Activated CD8-positive, alpha-beta memory T cell treated with anti-CD3 and anti-CD28 coated beads for 24 hours (primary cell): Measurements from ENCODE around the gene MED28.
"Not testable (repeated sequence)": the region's sequence is repeated elsewhere in the genome, so short reads cannot be mapped to it uniquely, and the experiment has no call there.

ENCODE experiments used
- DNase-seq: peaks from one replicate; pipeline ENCODE4 v3.0.0-alpha.2; 2020

The MED28 gene, protein sequence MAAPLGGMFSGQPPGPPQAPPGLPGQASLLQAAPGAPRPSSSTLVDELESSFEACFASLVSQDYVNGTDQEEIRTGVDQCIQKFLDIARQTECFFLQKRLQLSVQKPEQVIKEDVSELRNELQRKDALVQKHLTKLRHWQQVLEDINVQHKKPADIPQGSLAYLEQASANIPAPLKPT

DNA sequence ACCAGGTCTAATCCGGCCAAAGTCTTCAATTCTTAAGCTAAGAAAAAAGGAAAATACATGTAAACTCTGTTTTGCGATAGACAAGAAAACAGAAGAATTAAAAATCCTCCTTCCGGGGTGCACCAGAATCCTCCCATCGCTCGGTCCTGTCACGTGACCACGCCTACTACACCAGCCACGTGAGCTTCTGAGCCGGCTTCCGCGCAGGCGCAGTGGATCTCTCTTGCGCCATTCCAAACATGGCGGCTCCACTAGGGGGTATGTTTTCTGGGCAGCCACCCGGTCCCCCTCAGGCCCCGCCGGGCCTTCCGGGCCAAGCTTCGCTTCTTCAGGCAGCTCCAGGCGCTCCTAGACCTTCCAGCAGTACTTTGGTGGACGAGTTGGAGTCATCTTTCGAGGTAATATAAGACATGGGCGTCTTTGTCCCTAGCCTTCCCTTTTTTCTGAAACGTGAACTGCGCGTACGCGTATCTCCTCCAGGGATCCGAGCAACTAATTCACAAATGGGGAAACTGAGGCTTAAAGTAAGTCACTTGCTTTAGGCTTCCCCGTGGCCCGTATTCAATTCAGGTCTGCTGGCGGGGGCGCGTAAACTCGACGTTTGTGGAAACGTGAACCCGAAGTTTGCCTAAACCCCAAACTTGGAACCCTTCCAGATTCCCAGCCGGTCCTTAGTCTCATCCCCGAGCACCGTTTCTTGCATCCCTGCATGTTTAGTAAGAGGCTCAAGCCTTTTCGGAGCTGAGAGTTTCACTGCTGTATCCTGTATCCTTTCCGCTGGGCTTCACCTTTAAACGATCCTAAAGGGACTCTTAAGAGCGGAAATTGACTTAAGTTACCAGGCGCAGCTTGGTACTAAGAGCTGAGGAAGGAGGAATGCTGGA, at the start of gene MED28:
Gene MED28 (plus strand): TSS at position 226 of the 884 bp plus-strand sequence. CDS start 14 bp downstream, at position 240.
- DNase-seq: peak; percentile 97

DNA sequence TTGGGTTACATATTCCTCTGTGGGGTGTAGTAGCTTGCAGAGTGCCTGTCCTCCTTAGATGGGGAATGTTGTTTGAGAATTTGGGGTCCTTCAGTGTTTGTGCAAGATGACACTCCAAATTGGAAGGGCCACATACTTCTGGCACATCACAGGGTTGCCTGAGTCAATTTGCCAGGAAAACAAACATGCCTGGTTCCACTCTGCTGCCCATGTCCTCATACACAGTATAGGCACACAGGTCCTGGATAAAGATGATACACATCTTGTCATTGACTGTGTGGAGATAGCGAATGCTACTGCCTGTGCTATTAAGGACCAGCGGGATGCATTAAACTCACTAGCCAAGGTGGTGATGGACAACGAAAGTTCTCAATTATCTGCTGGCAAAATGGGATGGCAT, 48.6 kb upstream of the MED28 start:
- DNase-seq: no peak

DNA sequence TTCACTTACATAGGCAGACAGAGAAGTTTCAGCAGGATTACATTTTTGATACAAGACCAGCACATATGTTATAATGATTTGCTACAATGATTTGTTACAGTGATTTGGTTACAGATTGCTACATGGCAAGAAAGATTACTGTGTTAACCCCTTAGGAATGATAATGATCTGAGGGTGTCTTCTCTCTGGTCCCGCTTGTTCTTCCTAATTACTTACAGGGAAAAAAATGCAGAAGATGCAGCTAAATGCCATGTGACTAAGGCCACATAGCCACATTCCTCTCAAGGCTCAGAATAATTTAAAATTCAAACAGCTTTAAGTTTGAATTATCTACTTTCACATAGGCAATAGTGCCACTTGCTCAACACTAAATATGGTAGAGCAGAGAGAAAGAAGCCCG, 47.2 kb upstream of the MED28 start:
- no peak for DNase-seq

DNA sequence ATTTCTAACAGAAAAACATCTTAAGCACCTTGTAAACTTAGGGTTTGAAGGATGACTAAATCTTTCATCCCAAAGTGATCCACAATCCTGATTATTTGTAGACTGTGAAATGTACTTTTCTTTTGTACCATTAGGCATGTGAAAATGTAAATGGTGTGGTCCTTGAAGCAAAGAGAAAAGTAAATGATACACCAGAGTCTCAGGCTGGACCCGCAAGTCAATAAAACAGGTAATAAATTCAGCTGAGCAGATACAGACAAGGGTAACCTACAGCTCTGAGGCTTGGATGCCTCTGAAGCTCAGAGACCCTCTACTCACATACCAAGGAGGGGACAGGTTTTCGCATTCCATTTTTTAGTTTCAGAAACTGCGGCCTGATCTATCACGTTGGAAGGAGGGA, 40.2 kb upstream of the MED28 start:
- no peak for DNase-seq

DNA sequence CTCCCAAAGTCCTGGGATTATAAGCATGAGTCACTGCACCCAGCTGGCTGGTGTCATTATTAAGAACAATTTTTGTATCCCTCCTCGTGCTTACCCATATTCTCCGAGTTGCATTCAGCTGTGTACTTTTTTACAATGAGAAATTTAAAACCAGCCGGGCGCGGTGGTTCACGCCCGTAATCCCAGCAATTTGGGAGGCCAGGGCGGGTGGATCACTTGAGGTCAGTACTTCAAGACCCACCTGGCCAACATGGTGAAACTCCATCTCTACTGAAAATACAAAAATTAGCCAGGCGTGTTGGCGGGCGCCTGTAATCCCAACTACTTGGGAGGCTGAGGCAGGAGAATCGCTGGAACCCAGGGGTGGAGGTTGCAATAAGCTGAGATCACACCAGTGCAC, 39.3 kb upstream of the MED28 start:
- not testable (repeated sequence) for DNase-seq

DNA sequence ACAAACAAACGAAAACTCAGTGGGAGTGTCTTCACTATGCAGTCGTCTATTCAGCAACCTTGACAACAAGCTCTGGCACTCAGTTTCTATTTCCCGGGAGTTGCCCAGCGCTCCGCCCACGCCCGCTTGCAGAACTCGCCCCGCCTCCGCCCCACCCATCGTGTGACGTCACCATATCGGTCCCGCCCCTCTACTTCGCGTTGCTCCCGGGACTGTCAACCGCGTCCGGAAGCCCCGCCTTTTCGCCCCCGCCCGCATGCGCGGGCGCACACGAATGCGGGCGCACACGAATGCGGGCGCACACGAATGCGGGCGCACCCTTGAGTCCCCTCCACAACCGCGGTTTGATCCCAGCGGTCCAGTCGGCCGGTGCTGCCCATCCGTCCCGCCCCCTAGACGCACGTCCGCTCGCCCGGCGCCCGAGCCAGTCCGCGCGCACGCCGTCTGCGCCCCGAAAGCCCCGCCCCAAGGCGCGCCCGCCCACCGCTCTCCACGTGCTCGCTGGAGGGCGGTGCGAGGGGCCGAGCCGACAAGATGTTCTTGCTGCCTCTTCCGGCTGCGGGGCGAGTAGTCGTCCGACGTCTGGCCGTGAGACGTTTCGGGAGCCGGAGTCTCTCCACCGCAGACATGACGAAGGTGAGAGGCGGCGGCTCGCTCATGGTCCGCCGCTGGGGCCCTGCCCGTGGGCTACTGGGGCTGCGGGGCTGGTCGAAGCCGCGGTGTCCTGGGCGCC, 37.3 kb upstream of the MED28 start, which contains the start of gene LAP3:
Gene LAP3 (plus strand): TSS at position 267 of the 733 bp plus-strand sequence. CDS start 268 bp downstream, at position 535.
- DNase-seq: peak; percentile 100

DNA sequence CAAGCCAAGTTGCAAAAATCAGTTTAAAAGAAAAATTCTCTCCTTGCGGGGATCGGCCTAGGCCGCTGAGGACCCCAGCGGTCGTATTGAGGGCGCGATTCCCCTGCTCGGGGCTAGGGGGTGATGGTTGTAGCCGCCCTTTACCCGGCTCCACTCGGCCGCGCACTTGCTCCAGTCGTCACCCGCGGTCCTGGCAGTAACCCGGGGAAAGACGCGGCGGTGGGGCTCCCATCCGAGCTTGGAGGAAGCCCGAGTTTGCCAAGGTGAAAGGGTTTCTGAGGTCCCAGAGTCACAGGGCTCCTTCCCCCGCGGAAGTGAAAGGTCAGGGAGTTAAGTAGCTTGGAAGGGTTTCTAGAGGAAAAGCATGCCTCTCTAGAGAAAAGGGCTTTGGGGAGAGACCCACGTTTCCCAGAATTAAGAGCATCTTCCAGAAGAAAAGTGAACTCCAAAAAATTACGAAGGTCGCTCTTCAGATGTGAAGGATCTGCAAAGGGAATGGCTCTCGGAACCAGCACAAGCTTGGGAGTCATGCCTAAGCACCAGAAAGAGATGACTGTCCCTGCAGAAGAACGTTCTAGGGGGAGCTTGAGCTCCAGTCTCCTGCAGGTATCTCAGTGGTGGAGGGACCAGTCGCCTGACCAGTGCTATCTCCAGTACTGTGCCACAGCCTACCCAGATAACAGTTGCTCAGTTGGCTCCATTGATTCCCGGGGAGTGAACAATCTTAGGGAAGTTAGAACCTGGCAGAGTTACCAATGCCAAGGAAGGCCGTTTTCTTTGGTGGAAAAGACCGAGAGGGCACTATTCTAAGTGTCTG, 36.6 kb upstream of the MED28 start:
- peak; percentile 65 for DNase-seq

DNA sequence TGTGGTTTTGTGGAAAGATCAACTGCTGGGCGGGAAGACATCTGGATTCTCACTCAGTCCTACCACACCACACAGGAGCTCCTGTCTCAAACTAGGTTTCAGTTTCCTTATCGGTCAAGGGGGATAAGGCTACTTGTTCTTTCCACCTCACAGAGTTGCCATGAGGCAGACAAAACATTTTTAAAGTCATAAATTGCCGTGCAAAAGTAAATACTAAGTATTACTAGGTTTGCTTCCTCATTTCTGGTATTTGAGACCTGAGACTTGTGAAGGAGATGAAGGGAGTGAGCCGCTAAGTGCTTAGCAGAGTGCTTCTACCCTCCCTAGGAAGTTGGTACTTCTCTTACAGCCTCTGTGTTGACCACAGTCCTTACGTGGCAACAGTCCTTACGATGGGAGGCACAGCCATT, 36.0 kb upstream of the MED28 start:
- DNase-seq: no peak

DNA sequence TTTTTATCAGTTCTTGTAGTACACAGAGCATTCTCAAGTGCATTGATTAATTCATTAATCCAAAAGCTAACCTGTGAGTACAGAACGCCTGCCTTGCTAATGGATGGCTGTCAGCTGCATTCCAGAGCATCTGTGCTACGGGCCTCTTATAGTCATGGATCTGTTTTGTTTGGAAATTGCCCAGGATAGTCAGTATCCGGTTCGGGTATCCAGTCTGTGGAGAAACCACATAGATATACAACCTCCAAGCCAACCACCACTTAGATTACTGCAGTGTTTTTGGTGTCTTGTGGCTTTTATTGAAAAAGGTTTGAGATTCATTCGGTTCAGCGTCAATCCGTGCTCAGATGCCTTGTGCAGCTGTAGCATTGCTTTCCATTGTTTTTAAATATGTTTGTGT, 33.5 kb upstream of the MED28 start:
- DNase-seq: no peak

DNA sequence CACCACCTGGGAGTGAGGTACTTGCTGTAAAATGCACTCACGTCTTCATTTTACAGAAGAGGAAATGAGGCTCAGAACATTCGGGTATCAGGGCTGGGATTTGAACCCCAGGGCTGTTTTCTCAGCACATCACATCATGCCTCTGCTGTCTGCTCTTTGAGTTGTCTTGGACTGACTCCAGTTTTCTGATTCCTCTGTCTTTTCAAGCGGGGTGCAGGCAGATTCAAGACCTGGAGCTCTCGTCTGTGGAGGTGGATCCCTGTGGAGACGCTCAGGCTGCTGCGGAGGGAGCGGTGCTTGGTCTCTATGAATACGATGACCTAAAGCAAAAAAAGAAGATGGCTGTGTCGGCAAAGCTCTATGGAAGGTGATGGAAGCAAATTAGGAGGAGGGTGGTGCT, 31.2 kb upstream of the MED28 start:
- DNase-seq: no peak

DNA sequence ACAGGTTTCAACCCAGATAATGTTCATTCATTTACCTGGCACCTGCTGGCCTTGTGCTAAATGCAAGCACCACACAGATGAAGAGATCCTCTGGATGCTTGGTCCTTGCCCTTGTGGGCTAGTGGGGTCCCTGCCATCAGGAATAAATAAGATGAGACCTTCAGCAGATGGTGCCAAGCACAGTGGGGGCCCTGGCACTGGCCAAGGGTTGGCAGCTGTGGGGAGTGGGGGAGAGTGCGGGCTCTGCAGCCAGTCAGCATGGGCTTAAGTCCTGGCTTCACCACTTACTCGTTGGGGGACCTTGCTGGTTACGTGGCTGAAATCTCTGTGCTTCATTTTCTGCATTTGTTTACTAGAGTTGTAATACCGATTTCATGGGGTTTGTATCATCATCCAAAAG, 30.5 kb upstream of the MED28 start:
- no peak for DNase-seq

DNA sequence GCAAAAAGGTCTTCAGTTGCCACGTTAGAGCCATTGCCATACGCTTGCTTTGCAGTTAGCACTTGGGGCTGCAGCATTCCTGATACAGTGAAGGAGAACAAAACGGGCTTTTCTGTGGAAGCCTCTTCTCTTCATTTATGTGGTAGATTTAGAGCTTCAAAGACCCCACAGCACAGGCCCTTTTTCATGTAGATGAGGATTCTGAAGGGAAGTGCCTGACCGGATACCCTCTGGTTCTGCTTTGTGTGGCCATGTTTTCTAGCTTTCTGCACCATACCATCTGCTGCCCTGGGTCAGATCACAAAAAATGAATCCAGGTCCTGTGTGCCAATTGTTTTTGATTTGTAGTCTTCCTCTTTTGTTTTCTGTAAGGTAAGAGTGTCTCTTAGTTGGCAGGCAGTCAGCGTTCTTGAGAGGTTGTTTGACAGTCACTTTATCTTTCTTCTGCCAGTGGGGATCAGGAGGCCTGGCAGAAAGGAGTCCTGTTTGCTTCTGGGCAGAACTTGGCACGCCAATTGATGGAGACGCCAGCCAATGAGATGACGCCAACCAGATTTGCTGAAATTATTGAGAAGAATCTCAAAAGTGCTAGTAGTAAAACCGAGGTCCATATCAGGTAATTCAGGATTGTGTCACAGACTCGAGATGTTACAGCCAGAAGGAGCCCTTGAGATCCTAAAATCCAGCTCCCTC, 29.8 kb upstream of the MED28 start:
- DNase-seq: no peak

DNA sequence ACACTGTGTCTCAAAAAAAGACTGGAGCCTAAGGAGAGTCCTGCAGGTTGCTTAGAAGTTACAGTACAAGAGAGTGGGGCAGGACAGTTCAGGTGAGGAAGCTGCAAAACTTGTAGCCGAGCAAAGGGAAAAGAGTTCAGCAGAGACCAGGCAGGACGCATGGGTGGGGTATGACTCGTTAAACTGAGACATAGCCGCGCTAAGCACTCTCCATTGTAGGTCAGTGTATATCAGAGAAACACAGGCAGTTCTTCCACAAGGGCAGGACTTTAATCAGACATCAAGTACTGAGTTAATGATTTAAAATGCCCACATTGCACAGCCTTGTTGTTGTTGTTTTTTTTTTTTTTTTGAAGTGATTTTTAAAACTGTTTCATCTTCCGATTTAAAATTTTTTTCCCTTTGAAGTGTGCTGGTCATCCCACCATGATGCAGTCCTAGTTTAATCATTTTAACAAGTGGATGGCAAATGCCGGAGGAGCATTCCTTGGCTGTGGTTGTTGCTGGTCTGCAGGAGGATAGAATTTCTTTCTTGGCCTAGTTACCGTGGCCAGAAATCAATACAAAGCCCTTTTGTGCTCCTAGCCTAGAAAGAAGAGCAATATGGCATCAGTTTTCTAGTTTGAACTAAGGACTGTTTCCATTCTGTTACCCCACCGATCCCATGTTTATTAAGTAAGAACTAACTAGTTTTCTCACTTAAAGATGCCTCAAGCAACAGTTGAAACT, 27.2 kb upstream of the MED28 start:
- no peak for DNase-seq

DNA sequence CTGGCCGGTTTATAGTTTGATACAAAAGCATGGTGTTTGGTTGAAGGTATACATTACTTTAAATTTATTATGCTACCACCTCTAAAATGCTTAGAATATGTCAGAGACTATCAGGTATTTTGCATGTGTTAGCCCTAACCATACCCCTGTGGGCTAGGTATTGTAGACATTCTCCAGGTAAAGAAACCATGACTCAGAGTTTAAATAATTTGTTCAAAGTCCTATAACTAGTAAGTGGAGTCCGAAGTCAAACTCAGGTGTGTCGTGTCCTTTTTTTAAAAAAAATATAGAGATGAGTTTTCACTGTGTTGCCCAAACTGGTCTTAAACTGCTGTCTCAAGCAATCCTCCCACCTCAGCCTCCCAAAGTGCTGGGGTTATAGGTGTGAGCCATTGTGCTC, 25.1 kb upstream of the MED28 start:
- DNase-seq: no peak

DNA sequence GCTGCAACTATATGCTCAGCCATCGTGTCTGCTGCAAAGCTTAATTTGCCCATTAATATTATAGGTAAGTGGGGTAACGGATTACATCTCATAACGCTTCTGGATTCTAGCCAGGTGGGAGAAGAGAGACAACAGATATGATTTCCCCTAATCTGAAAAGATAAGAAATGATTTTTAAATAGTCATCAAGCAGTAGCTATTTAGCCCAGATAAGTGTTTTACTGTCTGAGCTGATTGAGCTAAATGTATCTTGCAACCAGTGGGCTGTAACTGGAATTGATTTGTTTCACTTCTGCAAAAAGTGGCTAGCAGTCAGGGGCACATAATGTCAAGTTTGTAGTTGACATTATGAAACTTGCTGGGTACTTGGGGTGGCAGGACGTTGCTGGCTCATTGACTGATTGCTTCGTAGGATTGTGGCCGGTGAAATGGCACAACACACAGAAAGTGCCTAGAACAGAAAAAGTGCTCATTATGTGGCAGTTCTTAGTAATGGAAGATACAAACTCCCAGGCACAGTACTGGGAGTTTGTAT, 18.9 kb upstream of the MED28 start:
- no peak for DNase-seq

DNA sequence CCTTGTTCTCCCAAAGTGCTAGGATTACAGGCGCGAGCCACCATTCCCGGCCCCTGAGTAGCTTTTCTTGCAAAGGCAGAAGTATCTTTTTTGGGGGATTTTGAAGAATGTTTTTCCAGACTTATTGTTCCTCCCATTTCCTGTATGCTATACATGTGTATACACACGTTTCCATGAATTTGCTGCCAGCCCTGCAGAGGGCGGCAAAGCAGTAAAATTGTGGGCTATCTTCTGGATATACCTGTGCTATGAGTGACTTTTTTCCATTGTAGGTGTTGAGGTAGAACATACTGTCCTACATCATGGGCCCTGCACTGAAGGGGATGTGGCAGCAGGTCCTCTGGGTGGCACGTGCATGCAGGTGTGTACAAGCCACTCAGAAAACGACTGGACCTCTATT, 16.9 kb upstream of the MED28 start:
- DNase-seq: no peak

DNA sequence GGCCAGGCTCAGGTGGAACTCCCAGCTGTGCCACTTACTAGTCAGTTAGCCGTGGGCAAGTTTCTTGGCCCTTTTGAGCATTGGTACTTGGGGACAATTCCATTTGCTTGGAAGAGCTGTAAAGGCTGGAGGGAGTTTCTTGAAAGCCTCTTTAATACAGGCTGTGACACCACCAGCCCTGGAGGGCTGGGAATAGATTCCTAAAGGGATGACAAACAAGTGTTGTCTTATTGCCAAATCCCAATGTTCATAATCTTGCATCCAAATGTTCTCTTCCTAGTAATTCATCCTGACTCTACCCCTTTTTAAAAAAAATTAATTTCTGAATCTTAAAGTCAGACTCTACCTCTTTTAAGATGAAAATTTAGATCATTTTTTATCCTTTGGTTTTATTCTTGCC, 14.6 kb upstream of the MED28 start:
- DNase-seq: no peak

DNA sequence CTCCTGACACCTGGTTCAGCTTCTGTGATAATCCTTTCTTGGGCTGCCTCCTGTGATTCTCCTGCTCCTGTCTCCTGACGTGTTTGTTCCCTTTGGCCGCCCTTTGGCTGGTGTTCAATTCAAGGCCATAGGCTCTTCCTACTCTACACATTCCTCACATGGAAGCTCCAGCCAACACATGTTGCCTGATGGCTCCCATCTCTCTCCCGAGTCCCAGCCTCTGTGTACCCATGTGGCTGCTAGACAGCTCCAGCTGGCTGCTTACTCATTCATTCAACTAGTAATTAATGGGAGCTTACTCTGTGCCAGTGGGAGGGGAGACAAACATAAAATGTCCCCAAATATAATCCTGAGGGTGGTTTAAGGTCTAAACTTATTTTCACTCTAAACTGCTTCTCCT, 9.2 kb upstream of the MED28 start:
- no peak for DNase-seq

DNA sequence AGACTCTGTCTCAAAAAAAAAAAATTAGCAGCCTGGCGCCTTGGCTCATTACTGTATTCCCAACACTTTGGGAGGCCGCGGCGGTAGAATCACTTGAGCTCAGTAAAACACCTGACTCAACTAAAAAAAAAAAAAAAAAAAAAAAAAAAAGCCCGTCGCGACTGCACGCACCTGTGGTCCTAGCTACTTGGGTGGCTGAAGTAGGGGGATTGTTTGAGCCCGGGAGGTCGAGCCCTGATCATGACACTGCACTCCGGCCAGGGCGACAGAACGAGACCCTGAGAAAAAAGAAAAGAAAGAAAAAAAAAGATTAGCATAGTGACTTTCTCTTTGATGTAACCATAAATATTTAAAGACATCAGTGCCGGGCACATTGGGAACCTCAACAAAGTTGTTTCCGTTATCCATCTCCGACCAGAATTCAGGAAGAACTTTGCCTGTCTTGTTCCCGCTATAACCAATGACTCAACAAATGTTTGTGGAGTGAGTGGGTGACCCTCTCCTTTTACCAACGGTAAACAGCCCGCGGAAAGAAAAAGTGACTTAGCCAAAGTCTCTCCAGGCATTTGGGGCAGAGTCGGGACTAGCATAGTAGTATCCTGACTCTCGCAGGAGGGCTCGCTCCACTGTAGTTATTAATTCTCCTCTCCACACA, 553 bp upstream of the MED28 start:
- DNase-seq: peak; percentile 76

DNA sequence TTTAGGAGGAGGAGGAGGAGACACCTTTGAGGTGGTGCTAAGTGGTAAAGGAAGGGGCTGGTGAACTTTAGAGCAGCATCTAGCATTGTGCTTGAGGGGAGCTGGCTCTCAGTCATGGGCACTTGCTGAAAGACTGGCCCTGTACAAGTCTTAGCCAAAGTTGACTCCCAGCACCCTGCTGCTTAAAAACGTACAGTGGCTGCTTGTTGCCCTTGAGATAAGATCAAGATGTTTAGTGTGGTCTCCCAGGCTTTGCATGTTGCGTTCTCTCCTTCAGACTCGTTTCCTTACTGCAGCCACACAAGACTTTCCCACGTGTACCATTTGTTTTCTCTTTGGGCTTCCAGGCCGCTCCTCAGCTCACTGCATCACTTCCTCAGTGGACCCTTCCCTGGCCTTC, 1.8 kb downstream of the MED28 start:
- no peak for DNase-seq

DNA sequence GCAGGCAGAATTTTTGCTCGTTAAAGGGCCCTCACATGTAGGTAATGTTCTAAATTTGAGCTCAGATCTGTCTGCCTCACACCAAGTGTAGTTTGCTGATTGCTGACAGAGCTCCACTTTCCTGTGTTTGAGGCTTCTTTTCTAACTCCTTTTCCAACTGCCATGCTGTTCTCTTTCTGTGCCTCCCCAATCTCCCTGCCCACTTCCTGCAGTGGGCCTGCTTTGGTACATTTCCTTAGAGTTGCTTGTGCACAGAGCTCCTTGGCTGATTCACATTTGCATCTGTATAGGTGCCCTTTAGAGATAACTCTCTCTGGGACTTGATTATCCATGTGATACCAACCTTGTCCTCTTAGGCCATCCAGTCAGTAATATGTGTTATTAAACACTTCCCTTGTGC, 4.5 kb downstream of the MED28 start:
- no peak for DNase-seq
